ENCODE results near the gene FCRL6.

Gene FCRL6

GRCh38 chr1:159802111-159802510 is at the start of gene FCRL6:
Gene FCRL6 (plus strand): TSS chr1:159802360. CDS start chr1:159802425, 65 bp downstream.
- no peak for DNase-seq

DNA sequence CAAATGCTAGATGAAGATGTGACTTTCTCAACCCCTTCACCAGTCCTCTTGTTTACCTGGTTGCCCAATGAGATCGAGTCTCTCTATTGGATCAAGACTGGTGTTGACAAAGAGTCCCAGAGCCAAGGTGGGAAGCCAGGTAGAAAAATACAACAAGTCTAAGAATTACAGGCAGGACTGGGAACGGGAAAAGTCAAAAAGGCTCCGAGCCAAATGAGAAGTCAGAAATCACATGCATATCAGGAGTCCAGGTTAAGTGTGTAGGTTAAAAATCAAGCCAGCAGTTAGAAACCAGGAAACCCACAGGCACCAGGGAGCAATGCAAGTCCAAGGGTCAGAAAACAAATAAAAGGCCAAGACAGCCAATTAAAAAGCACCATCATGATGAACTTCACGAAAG is 48.8 kb upstream of the FCRL6 start:
- DNase-seq = no peak

GRCh38 chr1:159755451-159756007 is 46.6 kb upstream of the FCRL6 start:
- no peak for DNase-seq

GRCh38 chr1:159756397-159756796 is 45.8 kb upstream of the FCRL6 start:
- DNase-seq = no peak

GRCh38 chr1:159763686-159764085 is 38.5 kb upstream of the FCRL6 start:
- DNase-seq = no peak

GRCh38 chr1:159765806-159766205 is 36.4 kb upstream of the FCRL6 start:
- DNase-seq = no peak

DNA sequence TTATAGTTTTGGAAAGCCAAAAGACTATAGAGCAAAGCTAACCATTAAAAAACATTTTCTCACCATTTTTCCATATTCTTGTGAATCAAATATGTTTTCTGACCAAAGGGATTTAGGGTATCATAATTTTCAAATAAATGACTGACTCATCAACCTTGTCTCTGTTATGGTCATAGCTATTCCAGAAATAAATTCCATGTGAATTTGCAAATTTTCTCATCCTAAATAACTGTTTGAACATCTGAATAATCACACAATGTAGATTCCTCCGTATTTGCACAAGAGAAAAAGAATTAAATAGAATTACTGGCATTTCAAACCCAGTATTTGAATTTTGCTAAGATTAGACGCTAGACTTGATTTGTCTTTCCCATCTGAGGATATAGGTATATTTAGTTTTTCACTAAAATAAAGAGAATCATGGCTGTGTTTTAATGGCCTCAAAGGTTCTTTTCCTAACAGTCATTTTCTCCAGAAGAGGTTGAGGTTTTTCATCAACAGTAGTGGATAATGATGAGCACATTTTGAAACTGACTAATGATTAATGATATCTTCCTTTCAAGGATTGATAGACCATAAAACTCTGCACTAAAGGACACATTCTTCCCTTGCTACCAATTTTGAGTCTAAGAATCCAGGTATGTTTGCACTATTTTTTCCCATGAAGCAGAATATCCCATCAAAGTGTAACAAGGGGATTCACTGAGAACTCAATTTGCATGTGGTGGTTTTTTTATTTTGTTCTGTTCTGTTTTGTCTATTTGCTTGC is 30.8 kb upstream of the FCRL6 start:
- no peak for DNase-seq

- DNase-seq = no peak
Observed at GRCh38 chr1:159774465-159774864, 27.7 kb upstream of the FCRL6 start.

DNA sequence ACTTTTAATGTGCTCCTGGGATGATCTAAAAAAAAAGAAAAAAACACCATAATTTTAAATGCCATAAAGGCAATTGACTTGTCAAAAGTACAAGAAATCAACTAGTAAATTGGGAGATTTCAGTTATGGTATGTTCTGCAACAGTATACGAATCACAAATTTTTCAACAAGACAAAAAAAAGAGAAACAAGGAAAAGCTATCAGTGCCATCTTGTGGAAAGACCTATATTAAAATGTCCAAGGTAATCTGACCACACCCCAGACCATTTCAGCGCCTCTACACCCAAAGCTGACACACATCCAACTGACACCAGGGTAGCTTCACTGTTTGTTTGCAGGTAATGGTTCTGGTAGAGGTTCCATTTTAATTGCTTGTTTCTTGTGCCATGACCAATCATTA is 26.4 kb upstream of the FCRL6 start:
- DNase-seq = no peak

DNA sequence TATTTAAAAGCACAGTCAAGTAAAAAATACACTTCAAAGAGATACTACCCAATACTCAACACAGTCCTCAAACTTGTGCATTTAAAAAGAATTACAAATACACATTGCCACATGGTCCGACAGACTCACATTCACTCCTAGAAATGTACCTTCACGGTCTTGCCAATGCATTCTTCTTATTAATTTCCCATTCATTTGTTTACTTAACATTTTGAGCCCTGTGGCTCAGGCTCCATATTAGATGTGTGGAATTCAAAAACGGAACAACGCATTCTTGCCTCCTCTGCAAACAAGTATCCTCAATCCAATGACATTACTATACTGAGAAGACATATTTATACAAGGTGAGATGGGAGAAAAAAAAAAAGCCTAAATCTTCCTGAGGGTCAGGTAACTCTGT is 23.9 kb upstream of the FCRL6 start:
- DNase-seq = no peak

- DNase-seq = no peak
Observed at GRCh38 chr1:159779403-159779851, 22.7 kb upstream of the FCRL6 start.

DNA sequence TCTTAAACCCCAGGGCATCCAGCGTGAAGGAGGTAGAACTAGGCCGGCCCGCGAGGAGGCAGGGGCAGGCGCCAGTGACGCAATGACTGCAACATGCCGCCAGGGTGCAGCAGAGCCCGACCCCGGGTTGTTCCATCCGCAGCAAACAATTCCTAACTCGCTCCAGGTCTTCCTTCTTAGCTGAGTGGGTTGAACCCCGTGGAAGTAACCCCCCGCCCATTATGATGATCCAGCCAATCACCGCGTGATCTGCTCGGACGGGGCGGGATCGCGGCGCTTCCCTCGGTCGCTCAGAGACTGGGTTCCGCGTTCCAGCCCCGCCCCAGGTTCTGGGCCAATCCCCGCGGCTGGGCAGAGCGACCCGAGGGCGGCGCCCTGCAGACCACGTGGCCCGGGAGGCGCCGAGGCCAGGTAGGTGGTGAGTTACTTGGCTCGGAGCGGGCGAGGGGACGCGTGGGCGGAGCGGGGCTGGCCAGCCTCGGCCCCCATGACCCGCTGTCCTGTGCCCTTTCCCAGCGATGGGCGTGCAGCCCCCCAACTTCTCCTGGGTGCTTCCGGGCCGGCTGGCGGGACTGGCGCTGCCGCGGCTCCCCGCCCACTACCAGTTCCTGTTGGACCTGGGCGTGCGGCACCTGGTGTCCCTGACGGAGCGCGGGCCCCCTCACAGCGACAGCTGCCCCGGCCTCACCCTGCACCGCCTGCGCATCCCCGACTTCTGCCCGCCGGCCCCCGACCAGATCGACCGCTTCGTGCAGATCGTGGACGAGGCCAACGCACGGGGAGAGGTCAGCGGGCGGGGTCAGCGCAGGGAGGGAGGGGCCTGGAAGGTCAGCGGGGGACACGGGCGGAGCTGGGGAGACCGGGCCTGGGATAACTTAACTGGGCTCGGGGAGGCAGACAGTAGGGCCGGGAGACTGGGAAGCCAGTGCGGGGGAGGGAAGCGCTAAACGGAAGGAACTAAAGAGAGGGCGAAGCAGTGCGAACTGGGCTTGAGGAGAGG is 21.3 kb upstream of the FCRL6 start, which contains the start of gene DUSP23:
Gene DUSP23, plus strand, starts transcription at position 380 of the 1,000 bp plus-strand sequence. Its CDS starts 139 bp downstream, at position 519.
- peak; percentile 98 for DNase-seq

DNA sequence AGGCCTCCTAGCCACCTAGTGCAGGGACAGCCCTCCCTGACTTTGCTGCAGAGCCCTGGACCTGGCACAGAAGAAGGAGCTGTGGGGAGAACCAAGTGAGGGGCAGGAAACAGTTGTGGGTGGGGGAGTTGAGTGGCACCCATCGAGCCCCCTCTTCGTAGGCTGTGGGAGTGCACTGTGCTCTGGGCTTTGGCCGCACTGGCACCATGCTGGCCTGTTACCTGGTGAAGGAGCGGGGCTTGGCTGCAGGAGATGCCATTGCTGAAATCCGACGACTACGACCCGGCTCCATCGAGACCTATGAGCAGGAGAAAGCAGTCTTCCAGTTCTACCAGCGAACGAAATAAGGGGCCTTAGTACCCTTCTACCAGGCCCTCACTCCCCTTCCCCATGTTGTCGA is 20.2 kb upstream of the FCRL6 start:
- no peak for DNase-seq

DNA sequence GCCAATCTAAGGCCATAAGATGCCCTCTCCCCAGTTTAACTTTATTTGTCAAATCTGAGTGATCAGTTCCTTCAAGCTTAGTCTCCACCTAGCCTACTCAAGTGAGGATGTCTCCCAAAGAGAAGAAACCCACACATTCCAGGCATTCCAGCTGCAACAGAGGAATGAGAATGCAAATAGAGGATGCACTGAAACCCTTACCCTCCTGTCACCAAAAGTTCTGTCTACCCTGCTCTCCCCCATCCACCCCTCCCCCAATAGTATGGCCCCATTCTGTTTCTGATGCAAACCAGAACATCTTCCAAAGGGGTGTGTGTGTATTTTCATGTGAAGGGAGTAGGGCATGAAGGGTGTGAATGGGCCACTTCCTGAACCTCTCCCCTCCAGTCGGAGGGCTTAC is 18.4 kb upstream of the FCRL6 start:
- no peak for DNase-seq

DNA sequence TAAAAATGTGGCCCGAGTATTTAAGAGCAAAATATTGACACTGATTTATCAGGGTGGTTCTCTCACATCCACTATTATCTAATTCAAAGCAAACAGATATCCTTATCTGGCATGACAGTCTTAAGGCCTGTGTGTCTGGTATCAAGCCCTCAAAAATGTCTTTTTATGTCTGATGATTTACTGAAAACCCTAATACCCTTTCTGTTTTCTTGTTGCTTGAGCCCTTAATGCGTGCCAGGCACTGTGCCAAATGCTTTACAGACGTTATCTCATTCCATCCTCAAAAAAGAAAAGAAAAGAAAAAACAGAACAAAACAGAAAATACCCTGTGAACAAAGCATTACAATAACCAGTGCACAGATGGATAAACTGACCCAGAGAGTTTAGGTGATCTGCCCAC is 15.7 kb upstream of the FCRL6 start:
- DNase-seq = no peak

GRCh38 chr1:159786966-159787365 is 15.2 kb upstream of the FCRL6 start:
- DNase-seq = peak; percentile 34

- no peak for DNase-seq
Observed at GRCh38 chr1:159790237-159790917, 11.8 kb upstream of the FCRL6 start.

GRCh38 chr1:159791031-159791430 is 11.1 kb upstream of the FCRL6 start:
- no peak for DNase-seq

- no peak for DNase-seq
Observed at GRCh38 chr1:159791461-159791860, 10.7 kb upstream of the FCRL6 start.

- no peak for DNase-seq
Observed at GRCh38 chr1:159795534-159795933, 6.6 kb upstream of the FCRL6 start.

DNA sequence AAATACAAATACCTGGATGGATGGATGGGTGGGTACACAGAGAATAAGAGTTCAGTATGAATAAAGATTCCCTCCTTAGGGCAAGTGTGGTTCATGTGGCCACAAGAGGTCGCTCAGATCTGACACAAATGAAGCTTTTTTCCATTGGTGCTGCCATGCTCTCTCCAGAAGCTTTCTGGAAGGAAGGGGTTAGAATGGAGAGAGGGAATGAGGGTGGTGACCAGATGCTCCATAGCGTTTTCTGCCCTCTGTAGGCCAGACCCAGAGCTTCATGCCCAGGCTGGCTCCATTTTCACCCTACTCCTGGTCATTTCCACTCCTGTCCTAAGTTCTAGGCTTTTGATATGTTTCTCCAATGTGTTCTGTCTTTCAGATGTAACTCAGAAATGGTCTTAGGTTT is 3.3 kb upstream of the FCRL6 start:
- DNase-seq = peak; percentile 72

GRCh38 chr1:159799446-159799985 is 2.6 kb upstream of the FCRL6 start:
- no peak for DNase-seq
